Measurements from ENCODE around the gene ZNF775.

Gene ZNF775

DNA sequence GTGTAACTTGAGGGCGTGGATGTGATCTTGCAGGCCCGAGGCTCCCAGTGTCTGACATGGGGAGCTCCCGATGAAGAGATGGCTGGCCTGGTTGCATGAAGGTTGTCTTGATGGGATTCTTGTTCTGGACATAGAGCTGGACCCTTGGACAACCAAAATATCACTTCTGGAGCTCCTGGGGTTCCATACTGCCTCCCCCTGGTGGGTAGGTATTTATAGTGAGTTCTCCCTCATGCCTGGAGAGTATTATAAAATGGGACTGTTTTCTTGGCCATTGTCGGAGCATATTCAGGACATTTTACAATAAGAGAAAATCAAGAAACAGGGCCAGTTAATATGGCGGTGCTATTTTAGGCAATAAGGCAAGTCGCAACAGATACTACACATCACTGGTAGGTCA lies 38.7 kb downstream of the ZNF775 start:
- no peak overlapping the region for H3K4me3 ChIP-seq (ENCODE audit: low read length)
- H3K4me1 ChIP-seq (ENCODE audit: control insufficient read depth, insufficient read depth, low read length) = no peaks in the 10 kb centered on the region
- H3K9ac ChIP-seq (ENCODE audit: low read length) = no peak overlapping the region
- no peaks in the 10 kb centered on the region for H3K36me3 ChIP-seq (ENCODE audit: control insufficient read depth, insufficient read depth, low read length)
- H3K27me3 ChIP-seq (ENCODE audit: control insufficient read depth, insufficient read depth, low read length) = no peaks in the 10 kb centered on the region
- no peaks in the 10 kb centered on the region for H3K9me3 ChIP-seq (ENCODE audit: control insufficient read depth, low read length)

- no peak overlapping the region for H3K9ac ChIP-seq (ENCODE audit: low read length)
- no peaks in the 10 kb centered on the region for H3K27me3 ChIP-seq (ENCODE audit: control insufficient read depth, insufficient read depth, low read length)
- no peaks in the 10 kb centered on the region for H3K4me1 ChIP-seq (ENCODE audit: control insufficient read depth, insufficient read depth, low read length)
- H3K36me3 ChIP-seq (ENCODE audit: control insufficient read depth, insufficient read depth, low read length) = no peaks in the 10 kb centered on the region
- no peak overlapping the region for H3K4me3 ChIP-seq (ENCODE audit: low read length)
- H3K9me3 ChIP-seq (ENCODE audit: control insufficient read depth, low read length) = no peaks in the 10 kb centered on the region
Observed at GRCh38 chr7:150420242-150420641, 41.1 kb downstream of the ZNF775 start.

DNA sequence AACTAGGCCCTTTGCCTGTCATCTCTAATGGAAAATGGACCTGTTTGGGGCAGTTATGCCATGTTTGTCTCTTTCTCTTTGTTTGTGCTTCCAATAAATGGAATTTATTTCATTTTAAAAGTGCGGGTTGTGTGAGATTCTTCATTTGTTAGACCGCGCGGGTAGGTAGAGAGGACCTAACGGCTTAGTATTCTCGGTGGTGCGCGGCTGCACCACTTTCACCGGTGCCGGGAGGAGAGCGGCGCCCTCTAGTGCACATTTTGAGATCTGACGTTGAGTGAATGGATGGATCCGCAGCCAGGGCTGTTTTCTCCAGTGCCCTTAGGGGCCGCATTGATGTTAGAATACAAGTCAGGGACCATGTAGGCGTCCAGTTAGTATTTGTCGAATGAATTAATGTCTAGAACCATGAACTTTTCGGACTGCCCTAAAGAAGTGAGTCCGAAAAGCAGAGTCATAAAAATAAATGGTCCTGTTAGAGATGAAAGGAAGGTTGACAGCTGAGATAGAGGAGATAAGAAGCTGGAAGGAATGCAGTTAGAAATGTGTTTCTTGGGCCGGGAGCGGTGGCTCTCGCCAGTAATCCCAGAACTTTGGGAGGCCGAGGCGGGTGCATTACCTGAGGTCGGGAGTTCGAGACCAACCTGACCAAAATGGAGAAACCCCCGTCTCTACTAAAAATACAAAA lies 42.0 kb downstream of the ZNF775 start:
- Histone ChIP-seq H3K4me3 (ENCODE audit: low read length) (no peak overlapping the region), H3K9ac (ENCODE audit: low read length) (no peak overlapping the region)

GRCh38 chr7:150421831-150422230 lies 42.7 kb downstream of the ZNF775 start:
- Histone ChIP-seq H3K4me3 (ENCODE audit: low read length) (no peak overlapping the region), H3K9me3 (ENCODE audit: control insufficient read depth, low read length) (no peaks in the 10 kb centered on the region), H3K4me1 (ENCODE audit: control insufficient read depth, insufficient read depth, low read length) (no peaks in the 10 kb centered on the region), H3K27me3 (ENCODE audit: control insufficient read depth, insufficient read depth, low read length) (no peaks in the 10 kb centered on the region), H3K36me3 (ENCODE audit: control insufficient read depth, insufficient read depth, low read length) (no peaks in the 10 kb centered on the region), H3K9ac (ENCODE audit: low read length) (no peak overlapping the region)

More for the DNA sequence above, 42.0 kb downstream of the ZNF775 start:
- no peaks in the 10 kb centered on the region for H3K27me3 ChIP-seq (ENCODE audit: control insufficient read depth, insufficient read depth, low read length)
- H3K4me1 ChIP-seq (ENCODE audit: control insufficient read depth, insufficient read depth, low read length) = no peaks in the 10 kb centered on the region
- H3K9me3 ChIP-seq (ENCODE audit: control insufficient read depth, low read length) = no peaks in the 10 kb centered on the region
- H3K36me3 ChIP-seq (ENCODE audit: control insufficient read depth, insufficient read depth, low read length) = no peaks in the 10 kb centered on the region

DNA sequence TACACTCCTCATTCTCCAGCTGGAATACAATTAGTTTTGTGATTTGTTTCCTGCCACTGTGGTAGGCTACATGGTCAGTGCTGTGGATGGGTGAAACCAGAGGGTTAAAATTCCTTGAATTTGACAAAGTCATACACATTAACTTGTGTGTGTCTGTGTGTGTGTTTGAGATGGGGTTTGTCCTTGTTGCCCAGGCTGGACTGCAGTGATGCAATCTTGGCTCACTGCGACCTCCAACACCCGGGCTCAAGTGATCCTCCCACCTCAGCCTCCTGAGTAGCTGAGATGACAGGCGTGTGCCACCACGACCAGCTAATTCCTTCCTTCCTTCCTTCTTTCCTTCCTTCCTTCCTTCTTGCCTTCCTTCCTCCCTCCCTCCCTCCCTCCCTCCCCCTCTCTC lies 46.5 kb downstream of the ZNF775 start:
- Histone ChIP-seq H3K36me3 (ENCODE audit: control insufficient read depth, insufficient read depth, low read length) (no peaks in the 10 kb centered on the region), H3K27me3 (ENCODE audit: control insufficient read depth, insufficient read depth, low read length) (no peaks in the 10 kb centered on the region), H3K9ac (ENCODE audit: low read length) (no peak overlapping the region), H3K4me1 (ENCODE audit: control insufficient read depth, insufficient read depth, low read length) (peaks cover 7% of the 10 kb centered on the region), H3K9me3 (ENCODE audit: control insufficient read depth, low read length) (no peaks in the 10 kb centered on the region), H3K4me3 (ENCODE audit: low read length) (no peak overlapping the region)

- Histone ChIP-seq H3K36me3 (ENCODE audit: control insufficient read depth, insufficient read depth, low read length) (no peaks in the 10 kb centered on the region), H3K4me1 (ENCODE audit: control insufficient read depth, insufficient read depth, low read length) (peaks cover 7% of the 10 kb centered on the region), H3K9ac (ENCODE audit: low read length) (no peak overlapping the region), H3K9me3 (ENCODE audit: control insufficient read depth, low read length) (no peaks in the 10 kb centered on the region), H3K4me3 (ENCODE audit: low read length) (no peak overlapping the region), H3K27me3 (ENCODE audit: control insufficient read depth, insufficient read depth, low read length) (no peaks in the 10 kb centered on the region)
Observed at GRCh38 chr7:150428671-150429451, 49.7 kb downstream of the ZNF775 start.

DNA sequence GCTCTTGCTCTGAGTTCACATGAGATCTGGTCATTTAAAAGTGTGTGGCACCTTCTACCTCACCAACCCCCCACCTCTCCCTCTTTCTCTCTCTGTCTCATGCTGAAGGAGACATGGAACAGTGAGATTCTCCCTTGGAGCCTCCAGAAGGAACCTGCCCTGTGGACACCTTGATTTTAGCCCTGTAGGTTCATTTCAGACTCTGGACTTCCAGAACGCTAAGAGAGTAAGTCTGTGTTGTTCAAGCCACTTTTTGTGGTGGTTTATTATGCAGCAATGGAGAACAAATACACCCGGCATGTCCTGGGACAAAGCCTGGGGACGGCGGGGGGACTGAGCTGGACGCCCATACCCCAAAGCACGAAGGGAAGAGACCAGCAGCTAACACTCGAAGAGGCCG lies 50.6 kb downstream of the ZNF775 start:
- H3K27me3 ChIP-seq (ENCODE audit: control insufficient read depth, insufficient read depth, low read length) = no peaks in the 10 kb centered on the region
- H3K9me3 ChIP-seq (ENCODE audit: control insufficient read depth, low read length) = no peaks in the 10 kb centered on the region
- no peak overlapping the region for H3K4me3 ChIP-seq (ENCODE audit: low read length)
- no peaks in the 10 kb centered on the region for H3K36me3 ChIP-seq (ENCODE audit: control insufficient read depth, insufficient read depth, low read length)
- peaks cover 7% of the 10 kb centered on the region for H3K4me1 ChIP-seq (ENCODE audit: control insufficient read depth, insufficient read depth, low read length)
- H3K9ac ChIP-seq (ENCODE audit: low read length) = no peak overlapping the region

- H3K9me3 ChIP-seq (ENCODE audit: control insufficient read depth, low read length) = no peaks in the 10 kb centered on the region
- no peak overlapping the region for H3K4me3 ChIP-seq (ENCODE audit: low read length)
- no peaks in the 10 kb centered on the region for H3K27me3 ChIP-seq (ENCODE audit: control insufficient read depth, insufficient read depth, low read length)
- peaks cover 7% of the 10 kb centered on the region for H3K4me1 ChIP-seq (ENCODE audit: control insufficient read depth, insufficient read depth, low read length)
- H3K36me3 ChIP-seq (ENCODE audit: control insufficient read depth, insufficient read depth, low read length) = no peaks in the 10 kb centered on the region
- no peak overlapping the region for H3K9ac ChIP-seq (ENCODE audit: low read length)
Observed at GRCh38 chr7:150430465-150431085, 51.4 kb downstream of the ZNF775 start.

DNA sequence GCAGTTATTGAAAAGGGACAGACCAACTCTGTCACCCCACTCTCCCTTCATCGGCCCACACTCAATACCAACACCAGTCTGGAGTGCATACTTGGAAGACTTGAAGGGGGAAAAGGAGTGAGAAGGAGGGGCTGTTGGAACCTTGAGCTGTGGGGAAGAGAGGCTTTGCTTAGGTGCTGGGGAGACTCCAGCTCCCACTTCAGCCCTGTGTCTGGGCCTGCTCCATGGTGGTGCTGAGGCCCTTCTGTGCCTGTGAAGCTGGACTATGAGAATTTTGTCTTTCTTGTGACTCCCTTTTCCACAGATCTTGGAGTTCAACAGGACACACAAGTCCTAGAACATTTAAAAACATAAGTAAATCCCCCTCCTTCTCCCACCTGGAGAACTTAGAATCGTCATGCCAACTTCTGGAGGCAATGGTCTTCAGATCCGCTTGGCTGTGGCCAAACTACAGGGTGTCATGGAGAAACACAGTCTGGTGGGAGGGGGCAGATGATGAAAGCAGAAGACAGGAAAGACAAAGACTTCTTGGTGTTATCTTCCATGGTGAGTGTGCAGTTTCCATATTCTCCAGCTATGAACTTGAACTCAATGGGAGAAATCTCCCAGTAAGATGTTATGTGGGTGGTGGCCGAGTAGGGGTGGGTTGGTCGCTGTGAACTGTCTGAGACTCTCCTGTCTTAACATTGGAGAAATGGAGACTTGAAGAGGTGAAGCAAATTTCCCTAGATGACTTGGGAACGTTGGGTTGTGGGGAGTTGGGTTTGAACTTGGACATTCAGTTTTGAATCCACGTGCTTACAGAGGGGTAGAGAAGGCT lies 52.9 kb downstream of the ZNF775 start:
- Histone ChIP-seq H3K4me3 (ENCODE audit: low read length) (no peak overlapping the region), H3K9me3 (ENCODE audit: control insufficient read depth, low read length) (no peaks in the 10 kb centered on the region), H3K9ac (ENCODE audit: low read length) (no peak overlapping the region), H3K4me1 (ENCODE audit: control insufficient read depth, insufficient read depth, low read length) (peaks cover 7% of the 10 kb centered on the region), H3K27me3 (ENCODE audit: control insufficient read depth, insufficient read depth, low read length) (no peaks in the 10 kb centered on the region), H3K36me3 (ENCODE audit: control insufficient read depth, insufficient read depth, low read length) (no peaks in the 10 kb centered on the region)

DNA sequence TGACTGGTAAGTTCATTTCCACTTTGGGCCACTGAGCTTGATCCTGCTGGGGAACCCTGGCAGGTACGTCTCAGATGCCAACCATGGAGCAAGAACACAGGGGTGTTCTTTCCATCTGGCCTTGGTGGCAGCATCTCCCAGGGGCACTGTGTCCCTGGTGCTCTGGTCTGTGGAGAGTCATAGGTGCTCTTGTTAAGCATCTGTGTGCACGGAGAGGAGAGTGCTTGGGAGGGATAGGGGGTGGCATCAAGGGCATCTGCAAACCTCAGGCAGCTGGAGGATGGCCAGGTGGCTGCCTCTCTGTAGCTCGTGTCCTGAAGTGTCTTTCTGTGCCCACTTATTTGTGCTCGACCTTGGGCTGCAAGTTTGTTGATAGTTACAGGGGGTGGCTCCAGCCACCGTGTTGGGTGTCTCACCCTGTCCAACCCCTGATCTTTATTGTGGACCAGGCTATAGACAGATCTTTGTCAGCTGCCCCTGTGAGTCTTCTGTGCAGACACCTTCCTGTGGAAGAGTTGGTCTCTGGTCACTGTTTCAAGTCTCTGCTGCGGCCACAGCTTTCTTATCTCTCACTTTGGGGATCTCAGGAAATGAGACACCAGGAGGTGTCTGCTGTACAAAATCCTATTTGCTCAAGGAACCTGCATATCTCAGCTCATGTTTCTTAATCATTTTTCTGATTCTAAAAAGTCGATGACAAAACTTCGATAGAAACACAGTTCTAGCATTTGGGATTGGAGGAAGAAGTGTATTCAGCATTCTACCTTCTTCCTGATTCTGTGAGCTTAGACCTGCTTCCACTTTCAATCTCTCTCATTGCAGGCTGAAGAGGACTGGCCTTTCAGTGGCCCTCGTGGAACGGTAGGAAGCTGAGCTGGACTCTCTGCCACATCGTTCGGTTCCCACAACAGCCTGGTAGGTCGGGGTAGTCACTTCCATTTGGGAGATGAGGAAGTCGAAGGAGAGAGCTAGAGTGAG lies 54.1 kb downstream of the ZNF775 start:
- Histone ChIP-seq H3K9me3 (ENCODE audit: control insufficient read depth, low read length) (no peaks in the 10 kb centered on the region), H3K4me1 (ENCODE audit: control insufficient read depth, insufficient read depth, low read length) (peaks cover 7% of the 10 kb centered on the region), H3K9ac (ENCODE audit: low read length) (no peak overlapping the region), H3K36me3 (ENCODE audit: control insufficient read depth, insufficient read depth, low read length) (no peaks in the 10 kb centered on the region), H3K4me3 (ENCODE audit: low read length) (no peak overlapping the region), H3K27me3 (ENCODE audit: control insufficient read depth, insufficient read depth, low read length) (no peaks in the 10 kb centered on the region)

- no peak overlapping the region for H3K4me3 ChIP-seq (ENCODE audit: low read length)
- H3K27me3 ChIP-seq (ENCODE audit: control insufficient read depth, insufficient read depth, low read length) = no peaks in the 10 kb centered on the region
- H3K36me3 ChIP-seq (ENCODE audit: control insufficient read depth, insufficient read depth, low read length) = no peaks in the 10 kb centered on the region
- no peaks in the 10 kb centered on the region for H3K4me1 ChIP-seq (ENCODE audit: control insufficient read depth, insufficient read depth, low read length)
- no peaks in the 10 kb centered on the region for H3K9me3 ChIP-seq (ENCODE audit: control insufficient read depth, low read length)
- no peak overlapping the region for H3K9ac ChIP-seq (ENCODE audit: low read length)
Observed at GRCh38 chr7:150434240-150434639, 55.1 kb downstream of the ZNF775 start.
